HL-60 (cell line): Measurements from ENCODE around the gene RAB11FIP2.

Experiments
- GABPA ChIP-seq: IDR thresholded peaks from 2 replicates; pipeline ENCODE4 v1.6.1; 2012; ENCODE audit warnings: low read depth
- POLR2AphosphoS5 ChIP-seq: IDR thresholded peaks from 2 replicates; pipeline ENCODE4 v1.6.1; 2012; ENCODE audit warnings: low read depth
- SPI1 ChIP-seq: IDR thresholded peaks from 2 replicates; pipeline ENCODE4 v1.6.1; 2012; ENCODE audit warnings: low read depth, mild to moderate bottlenecking, borderline replicate concordance
- TF ChIP-seq, protein P1 (sequence below): IDR thresholded peaks from one replicate; pipeline ENCODE4 v1.5.1; 2011; ENCODE audit warnings: low read length, control low read depth, inconsistent platforms; ENCODE audit not compliant: insufficient read depth
- TF ChIP-seq, protein P2 (sequence below): IDR thresholded peaks from 2 replicates; pipeline ENCODE4 v1.6.1; 2012; ENCODE audit warnings: low read depth; ENCODE audit not compliant: insufficient replicate concordance

DNA sequence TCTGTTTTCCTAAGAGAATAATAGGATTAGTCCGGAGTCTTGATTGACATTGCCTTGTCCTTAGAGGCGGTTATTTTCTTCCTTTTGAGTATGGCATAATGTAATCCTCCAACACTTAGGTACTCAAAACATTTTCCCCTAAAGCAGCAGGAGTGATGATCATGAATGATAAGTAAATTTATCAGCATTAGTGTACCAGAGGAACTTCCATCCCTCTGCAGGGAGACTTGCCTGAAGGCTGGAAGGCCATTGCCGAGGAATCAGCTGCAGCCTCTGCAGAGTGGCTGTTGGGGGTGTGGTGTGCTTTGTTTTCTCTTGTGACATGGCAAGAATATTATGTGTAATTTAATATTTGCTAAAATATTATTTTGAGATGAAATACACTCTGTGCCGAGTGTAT, 56.8 kb downstream of the RAB11FIP2 start:
- TF ChIP-seq, protein P1, sequence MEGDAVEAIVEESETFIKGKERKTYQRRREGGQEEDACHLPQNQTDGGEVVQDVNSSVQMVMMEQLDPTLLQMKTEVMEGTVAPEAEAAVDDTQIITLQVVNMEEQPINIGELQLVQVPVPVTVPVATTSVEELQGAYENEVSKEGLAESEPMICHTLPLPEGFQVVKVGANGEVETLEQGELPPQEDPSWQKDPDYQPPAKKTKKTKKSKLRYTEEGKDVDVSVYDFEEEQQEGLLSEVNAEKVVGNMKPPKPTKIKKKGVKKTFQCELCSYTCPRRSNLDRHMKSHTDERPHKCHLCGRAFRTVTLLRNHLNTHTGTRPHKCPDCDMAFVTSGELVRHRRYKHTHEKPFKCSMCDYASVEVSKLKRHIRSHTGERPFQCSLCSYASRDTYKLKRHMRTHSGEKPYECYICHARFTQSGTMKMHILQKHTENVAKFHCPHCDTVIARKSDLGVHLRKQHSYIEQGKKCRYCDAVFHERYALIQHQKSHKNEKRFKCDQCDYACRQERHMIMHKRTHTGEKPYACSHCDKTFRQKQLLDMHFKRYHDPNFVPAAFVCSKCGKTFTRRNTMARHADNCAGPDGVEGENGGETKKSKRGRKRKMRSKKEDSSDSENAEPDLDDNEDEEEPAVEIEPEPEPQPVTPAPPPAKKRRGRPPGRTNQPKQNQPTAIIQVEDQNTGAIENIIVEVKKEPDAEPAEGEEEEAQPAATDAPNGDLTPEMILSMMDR, result no peak
- TF ChIP-seq POLR2AphosphoS5, result no peak
- no peak for TF ChIP-seq SPI1
- TF ChIP-seq, protein P2, sequence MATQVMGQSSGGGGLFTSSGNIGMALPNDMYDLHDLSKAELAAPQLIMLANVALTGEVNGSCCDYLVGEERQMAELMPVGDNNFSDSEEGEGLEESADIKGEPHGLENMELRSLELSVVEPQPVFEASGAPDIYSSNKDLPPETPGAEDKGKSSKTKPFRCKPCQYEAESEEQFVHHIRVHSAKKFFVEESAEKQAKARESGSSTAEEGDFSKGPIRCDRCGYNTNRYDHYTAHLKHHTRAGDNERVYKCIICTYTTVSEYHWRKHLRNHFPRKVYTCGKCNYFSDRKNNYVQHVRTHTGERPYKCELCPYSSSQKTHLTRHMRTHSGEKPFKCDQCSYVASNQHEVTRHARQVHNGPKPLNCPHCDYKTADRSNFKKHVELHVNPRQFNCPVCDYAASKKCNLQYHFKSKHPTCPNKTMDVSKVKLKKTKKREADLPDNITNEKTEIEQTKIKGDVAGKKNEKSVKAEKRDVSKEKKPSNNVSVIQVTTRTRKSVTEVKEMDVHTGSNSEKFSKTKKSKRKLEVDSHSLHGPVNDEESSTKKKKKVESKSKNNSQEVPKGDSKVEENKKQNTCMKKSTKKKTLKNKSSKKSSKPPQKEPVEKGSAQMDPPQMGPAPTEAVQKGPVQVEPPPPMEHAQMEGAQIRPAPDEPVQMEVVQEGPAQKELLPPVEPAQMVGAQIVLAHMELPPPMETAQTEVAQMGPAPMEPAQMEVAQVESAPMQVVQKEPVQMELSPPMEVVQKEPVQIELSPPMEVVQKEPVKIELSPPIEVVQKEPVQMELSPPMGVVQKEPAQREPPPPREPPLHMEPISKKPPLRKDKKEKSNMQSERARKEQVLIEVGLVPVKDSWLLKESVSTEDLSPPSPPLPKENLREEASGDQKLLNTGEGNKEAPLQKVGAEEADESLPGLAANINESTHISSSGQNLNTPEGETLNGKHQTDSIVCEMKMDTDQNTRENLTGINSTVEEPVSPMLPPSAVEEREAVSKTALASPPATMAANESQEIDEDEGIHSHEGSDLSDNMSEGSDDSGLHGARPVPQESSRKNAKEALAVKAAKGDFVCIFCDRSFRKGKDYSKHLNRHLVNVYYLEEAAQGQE, result no peak
- TF ChIP-seq GABPA, result no peak
